CD4-positive, alpha-beta T cell treated with Interleukin-10 for 1 hour (primary cell): ENCODE measurements around the gene TMEM127.
"Not testable (repeated sequence)": the region's sequence is repeated elsewhere in the genome, so short reads cannot be mapped to it uniquely, and the experiment has no call there.

ENCODE experiments used
- DNase-seq: peaks from one replicate; pipeline ENCODE4 v3.0.0-alpha.2; 2020

The TMEM127 gene, protein sequence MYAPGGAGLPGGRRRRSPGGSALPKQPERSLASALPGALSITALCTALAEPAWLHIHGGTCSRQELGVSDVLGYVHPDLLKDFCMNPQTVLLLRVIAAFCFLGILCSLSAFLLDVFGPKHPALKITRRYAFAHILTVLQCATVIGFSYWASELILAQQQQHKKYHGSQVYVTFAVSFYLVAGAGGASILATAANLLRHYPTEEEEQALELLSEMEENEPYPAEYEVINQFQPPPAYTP

DNA sequence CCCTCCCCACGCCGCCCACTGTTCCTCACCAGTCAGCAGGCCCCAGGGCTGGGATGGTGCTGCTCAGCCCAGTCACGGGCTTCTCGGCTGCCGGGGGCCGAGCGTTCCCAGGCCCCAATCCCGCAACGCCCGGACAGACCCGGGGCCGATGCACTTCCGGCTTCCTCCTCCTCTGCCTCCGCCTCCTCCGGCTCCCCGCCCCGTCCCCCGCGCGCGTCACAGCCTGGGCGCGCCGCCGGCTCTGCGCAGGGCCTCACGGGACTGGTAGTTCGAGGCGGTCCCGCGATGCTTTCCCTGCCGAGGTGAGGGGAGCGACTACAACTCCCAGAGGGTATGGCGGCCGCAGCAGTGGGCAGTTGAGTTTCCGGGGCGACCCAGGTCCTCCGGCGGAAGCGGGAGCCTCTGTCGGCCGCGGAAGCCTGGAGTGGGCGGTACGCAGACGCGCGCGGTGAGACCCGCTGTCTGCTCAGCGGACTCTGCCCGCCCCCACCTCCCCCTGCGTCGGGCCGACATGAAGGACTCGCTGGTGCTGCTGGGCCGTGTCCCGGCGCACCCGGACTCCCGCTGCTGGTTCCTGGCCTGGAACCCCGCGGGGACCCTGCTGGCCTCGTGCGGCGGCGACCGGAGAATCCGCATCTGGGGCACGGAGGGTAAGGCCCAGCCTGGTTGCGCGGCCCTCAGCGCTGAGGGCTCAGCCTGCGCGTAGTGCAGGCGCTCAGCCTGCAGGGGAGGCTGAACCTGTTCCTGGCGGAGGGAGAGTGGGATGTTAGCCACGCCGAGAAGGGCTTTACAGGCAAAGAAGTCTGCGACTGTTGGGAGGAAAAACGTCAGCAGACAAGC lies at the start of gene TMEM127, which contains the start of gene CIAO1:
Gene TMEM127 (minus strand): TSS at position 158 of the 840 bp plus-strand sequence. CDS start 616 bp downstream, outside the sequence.
Gene CIAO1 (plus strand): TSS at position 386 of the 840 bp plus-strand sequence. CDS start 126 bp downstream, at position 512.
- DNase-seq, result peak; percentile 98

DNA sequence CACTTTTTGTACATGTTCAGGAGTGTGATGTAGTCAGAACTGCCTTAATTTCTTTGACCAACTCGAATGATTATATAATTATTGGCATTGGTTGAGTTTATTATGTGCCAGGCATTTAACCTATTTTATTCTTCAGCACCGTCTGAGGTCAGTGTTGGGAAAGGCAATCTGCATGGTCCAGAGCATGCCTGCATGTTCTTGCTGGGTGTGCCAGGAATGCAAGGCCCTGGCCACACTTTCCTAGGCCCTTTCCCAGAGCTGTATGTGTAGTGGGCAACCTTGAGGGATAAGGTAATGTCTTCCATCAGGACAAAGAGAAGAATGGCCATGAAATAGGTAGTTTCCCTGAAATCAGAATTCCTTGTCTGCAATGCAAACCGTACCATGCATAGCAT lies 49.2 kb upstream of the TMEM127 start:
- DNase-seq, result no peak

DNA sequence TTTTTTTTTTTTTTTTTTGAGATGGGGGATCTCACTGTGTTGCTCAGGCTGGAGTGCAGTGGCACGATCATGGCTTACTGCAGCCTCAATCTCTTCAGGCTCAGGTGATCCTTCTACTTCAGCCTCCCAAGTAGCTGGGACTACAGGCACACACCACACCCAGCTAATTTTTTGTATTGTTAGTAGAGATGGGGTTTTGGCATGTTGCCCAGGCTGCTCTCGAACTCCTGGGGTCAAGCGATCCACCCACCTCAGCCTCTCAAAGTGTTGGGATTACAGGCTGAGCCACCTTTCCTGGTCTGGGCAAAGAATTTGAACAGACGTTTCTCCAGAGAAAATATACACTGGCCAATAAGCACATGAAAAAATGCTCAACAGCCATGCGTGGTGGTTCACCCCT lies 42.5 kb upstream of the TMEM127 start:
- DNase-seq, result no peak

- no peak for DNase-seq
Observed at GRCh38 chr2:96306370-96306769, 40.6 kb upstream of the TMEM127 start.

GRCh38 chr2:96305979-96306308 lies 40.1 kb upstream of the TMEM127 start:
- DNase-seq, result no peak

DNA sequence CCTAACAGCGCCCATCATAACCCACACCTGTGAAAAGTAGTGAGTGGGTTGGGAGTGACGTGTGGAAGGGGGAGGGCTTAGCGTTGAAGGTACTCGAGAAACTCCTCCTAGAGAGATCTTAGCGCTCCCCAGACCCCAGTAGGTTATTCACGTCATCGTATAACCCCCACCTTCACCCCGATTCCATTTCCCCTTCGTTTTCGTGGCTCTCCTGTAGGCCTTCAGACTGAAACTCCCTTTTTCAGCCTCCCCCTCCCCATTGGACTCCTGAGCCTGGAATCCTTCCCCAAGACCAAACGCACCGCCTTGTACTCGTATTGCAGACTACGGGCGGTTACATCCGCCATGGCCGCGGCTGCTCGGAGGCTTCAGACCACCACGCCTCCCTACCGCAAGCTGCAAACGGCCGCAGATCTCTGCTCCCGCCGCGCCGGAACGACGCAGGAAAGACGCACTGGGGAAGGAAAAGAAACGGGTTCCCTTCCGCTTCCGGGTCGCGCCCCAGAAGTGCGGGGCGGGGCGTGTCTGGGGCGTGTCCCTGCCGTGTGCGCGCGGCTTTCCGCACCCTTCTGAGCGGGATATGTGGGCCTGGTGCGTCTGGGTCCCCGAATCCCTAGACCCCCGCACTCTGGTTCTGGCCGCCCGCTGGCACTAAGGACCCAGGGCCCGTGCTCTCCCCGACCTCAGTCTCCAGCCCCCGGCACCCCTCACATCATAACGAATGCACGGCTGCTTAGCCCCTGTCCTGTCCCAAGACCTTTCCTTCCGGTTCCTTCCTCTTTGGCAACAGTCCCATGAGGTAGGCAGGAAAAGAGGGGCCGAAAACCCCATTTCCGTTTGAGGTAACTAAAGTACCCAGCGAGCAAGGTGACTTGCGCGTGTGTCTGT lies 39.5 kb upstream of the TMEM127 start, which contains the start of gene SNRNP200:
Gene SNRNP200 (minus strand): TSS at position 456 of the 888 bp plus-strand sequence. CDS start 109 bp downstream, at position 347.
- peak; percentile 92 for DNase-seq

DNA sequence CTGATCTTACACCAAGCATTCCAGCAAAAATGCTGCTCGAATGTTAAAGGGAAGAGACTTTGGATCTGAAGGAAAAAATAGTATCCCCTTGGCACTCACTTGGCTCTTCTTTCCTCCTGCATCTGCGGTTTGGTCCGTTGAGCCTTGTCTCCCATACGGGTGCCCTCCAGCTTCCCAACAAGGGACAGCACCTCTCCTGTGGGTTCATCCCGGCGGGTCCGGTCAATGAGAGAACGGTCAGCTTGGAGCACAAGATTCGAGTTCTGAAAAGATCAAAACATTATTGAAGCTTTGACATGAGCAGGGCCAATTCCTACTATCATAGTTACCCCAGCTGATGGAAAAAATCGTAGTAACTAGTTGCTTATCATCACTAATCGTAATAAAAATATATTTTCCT lies 38.8 kb upstream of the TMEM127 start:
- no peak for DNase-seq

GRCh38 chr2:96301865-96302264 lies 36.1 kb upstream of the TMEM127 start:
- no peak for DNase-seq

GRCh38 chr2:96296925-96297324 lies 31.1 kb upstream of the TMEM127 start:
- no peak for DNase-seq

- DNase-seq, result not testable (repeated sequence)
Observed at GRCh38 chr2:96294271-96294670, 28.5 kb upstream of the TMEM127 start.

DNA sequence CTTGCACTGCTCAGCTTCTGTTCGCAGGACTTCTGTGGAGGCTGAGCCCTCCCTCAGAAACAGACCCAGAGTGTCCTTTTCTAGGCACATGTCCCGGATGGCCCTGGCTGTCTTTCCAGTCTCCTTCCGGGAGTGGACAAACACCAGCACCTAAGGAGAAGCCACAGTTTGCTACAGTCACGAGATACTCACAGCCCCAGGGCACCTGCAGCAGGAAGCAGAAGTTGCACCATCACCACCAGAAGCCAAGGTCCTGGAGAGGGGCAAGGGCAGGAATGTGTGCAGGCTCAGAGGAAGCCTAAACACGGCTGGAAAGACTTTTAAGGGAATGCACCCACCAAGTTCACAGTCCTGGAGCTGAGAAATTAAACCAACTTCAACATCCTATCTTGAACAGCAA lies 26.0 kb upstream of the TMEM127 start:
- no peak for DNase-seq

DNA sequence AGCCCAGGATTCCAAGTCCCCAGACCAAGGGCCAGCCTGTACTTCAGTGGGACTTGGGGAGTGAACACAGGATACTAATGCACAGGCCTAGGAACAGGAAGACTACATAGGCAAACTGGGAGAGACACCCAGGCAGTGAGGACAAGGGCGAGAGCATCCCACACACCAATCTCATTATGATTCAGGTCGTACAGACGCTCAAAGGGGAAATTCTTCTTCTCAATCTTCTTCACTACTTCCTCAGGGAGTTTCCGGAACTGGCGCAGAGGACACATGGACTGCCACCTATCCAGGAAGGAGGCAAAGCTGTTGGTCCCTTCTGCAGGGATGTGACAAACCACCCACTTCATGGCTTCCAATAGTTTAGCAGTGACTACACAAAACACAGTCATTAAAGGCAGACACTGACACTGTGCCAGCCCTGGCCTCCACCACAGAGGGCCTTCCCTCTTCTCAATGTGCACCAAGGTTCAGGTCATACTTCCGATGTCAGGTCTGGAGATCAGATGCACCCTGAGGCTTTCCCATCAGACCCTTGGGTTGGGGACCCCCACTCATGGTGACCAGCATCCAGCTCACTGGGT lies 21.6 kb upstream of the TMEM127 start:
- no peak for DNase-seq

DNA sequence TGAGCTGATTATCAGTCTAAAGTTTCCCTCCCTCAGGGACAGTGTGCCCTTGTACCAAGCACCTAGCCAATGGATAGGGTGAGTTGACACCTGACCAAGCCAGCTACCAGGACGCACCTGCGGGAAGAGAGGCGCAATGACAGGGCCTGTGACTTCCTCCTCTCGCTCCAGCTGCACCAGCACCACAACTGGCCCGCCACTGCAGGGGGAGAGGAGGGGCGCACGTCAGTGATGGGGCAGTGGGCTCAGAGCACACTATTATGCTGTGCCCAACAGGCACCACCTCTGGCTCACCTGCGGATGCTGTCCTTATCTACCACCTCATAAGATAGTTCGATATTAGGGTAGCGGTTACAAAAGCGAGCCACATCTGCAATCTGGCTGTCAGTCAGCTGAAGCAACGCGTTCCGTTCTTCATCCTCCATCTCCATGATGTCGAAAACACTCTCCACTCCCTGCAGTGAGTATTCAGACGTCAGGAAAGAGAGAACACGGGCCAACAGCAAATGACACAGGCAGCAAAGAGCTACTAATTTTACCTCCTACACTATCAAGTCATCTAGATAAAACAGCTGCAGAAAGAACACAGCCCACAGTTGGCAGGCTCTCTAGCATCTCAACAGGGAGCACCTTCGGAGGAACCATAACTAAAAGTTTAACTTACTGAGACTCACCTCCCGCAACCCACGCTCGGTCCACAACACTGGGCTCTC lies 11.1 kb upstream of the TMEM127 start:
- DNase-seq, result no peak

DNA sequence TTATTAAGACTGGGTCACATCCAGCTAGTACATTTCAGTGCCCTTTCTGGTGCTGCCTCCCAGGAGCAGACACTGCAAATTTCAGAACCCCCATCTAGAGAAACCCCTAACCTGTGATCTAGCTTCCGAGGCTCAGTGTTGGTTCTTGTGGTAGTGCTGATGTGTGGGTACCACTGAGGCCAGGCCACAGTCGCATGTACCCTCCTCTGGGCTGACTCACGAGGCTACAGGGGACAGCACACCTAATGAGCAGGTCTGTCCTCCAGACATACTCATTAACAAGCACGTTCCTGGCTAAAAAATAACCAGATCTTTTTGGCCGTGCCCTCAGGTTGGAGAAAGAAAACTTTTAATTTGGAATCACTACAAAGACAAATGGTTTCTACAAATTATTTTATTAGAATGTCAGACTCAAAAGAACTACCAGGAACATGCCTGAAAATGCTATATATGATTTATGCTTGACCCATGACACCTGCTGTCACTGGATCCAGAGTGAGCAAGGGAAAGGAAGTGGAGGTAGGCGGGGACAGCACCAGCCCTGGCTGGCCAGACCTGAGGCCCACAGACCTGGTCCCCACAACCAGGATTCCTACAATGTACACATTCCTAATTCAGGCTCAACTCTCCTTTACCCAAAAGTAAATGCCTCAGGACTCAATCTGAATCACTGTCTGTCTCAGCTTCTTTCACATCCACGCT lies 8.7 kb upstream of the TMEM127 start:
- no peak for DNase-seq

DNA sequence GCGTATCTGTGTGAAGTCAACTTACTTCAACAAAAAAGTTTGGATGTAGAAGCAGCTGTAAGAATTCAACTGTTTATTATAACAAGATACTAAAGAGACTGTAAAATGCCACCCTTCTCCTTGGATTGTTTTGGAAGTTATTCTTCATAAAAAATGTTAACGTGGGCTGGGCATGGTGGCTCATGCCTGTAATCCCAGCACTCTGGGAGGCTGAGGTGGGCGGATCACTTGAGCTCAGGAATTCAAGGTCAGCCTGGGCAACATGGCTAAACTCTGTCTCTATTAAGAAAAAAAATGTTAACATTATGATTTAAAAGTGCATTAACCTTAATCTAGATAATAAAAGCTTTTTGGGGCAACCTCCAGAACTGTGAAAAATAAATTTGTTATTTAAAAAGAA lies 8.0 kb upstream of the TMEM127 start:
- DNase-seq, result no peak

- no peak for DNase-seq
Observed at GRCh38 chr2:96271995-96272394, 6.2 kb upstream of the TMEM127 start.

GRCh38 chr2:96267159-96267971 lies 1.6 kb upstream of the TMEM127 start:
- DNase-seq, result peak; percentile 50

DNA sequence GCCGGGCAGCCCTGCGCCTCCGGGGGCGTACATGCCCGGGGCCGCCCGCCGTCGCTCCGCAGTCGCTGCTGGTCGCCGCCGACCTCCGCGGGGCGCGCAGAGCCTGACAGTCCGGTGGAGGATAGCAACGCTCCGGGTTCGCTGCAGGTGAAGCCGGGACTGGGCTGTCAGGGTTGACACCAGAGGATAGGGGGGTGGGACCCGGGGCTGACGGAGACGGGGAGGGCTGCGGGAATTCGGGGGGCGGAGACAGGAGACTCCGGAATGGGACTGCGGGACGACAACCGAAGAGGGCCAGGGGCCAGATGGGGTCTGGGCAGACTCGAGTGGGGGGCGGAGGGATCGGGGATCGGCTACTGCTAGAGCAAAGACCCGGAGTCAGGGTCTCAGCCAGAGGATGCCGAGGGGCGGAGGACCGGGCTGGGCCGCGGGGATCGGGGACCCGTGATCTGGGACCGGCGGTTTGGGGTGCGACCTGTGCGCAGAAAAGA lies 403 bp downstream of the TMEM127 start:
- DNase-seq, result no peak

GRCh38 chr2:96264656-96265348 lies 995 bp downstream of the TMEM127 start:
- peak; percentile 29 for DNase-seq

GRCh38 chr2:96264086-96264485 lies 1.7 kb downstream of the TMEM127 start:
- no peak for DNase-seq
